B cell (primary cell): ENCODE measurements around the gene AGPAT1. TPM values are rescaled to one million over a fixed set of nuclear protein-coding genes. Genes with fewer than 3 reads are reported as not detected.

Source experiments
- ATAC-seq: fragments of 200-7000 bp; cut with Tn5 transposase; one replicate; pipeline ENCODE4 v1.10.0; 2021; ENCODE audit warnings: low read depth, mild to moderate bottlenecking, moderate number of reproducible peaks, moderate library complexity
- CTCF ChIA-PET: fragments of 350-600 bp; sonication (Branson Sonifier 250); formaldehyde crosslinking; loops from one replicate; lab custom pipeline; 2021; ENCODE audit warnings: antibody characterized with exemption, inconsistent platforms; lab: Charles Lee
- POLR2A ChIA-PET: fragments of 350-600 bp; sonication (Branson Sonifier 250); formaldehyde crosslinking; loops from one replicate; lab custom pipeline; 2021; ENCODE audit warnings: antibody characterized with exemption; lab: Charles Lee
- DNase-seq: peaks from one replicate; pipeline ENCODE4 v3.0.0; 2013
- H2AFZ ChIP-seq: 2 replicates; pipeline ENCODE4 v1.6.1; 2012; ENCODE audit warnings: mild to moderate bottlenecking, low read depth, low read length; ENCODE audit not compliant: insufficient read depth, poor library complexity, severe bottlenecking
- H3K27ac ChIP-seq, 2 donors: 1 replicate in 1 of 2; 2 replicates in 1 of 2; pipeline ENCODE4 v1.5.1; 2012 to 2013; ENCODE audit warnings: low read length in 2 of 2, mild to moderate bottlenecking in 2 of 2, moderate library complexity in 1 of 2
- H3K27me3 ChIP-seq, 4 experiments: fragments of 200-600 bp in 1 of 4; sonication (generic) in 1 of 4; replicated peaks in 1 of 4; 1 replicate in 2 of 4; 2 replicates in 2 of 4; pipeline versions ENCODE4 v1.6.1 to v1.7.0; 2013 to 2016; ENCODE audit warnings: low read length in 3 of 4, mild to moderate bottlenecking in 2 of 4, mixed read lengths in 1 of 4, moderate library complexity in 1 of 4; ENCODE audit not compliant: insufficient read depth in 4 of 4, control insufficient read depth in 3 of 4; ENCODE audit errors: control extremely low read depth in 1 of 4
- H3K36me3 ChIP-seq, 2 experiments: replicated peaks in 1 of 2; 1 replicate in 1 of 2; 2 replicates in 1 of 2; pipeline versions ENCODE4 v1.6.1 to v1.7.1; 2013; ENCODE audit warnings: low read length in 1 of 2; ENCODE audit not compliant: insufficient read depth in 2 of 2, control insufficient read depth in 1 of 2; ENCODE audit errors: control extremely low read depth in 1 of 2, extremely low read depth in 1 of 2
- H3K4me1 ChIP-seq, 2 donors: fragments of 200-600 bp in 1 of 2; sonication (generic) in 1 of 2; 1 replicate in 1 of 2; 2 replicates in 1 of 2; pipeline versions ENCODE4 v1.5.1 to v1.6.1; 2013 to 2017; ENCODE audit warnings: low read length in 2 of 2; ENCODE audit not compliant: control insufficient read depth in 2 of 2, insufficient read depth in 2 of 2
- H3K4me2 ChIP-seq: replicated peaks from 2 replicates; pipeline ENCODE3; 2012; ENCODE audit warnings: mild to moderate bottlenecking, low read depth, low read length; ENCODE audit not compliant: poor library complexity, severe bottlenecking
- H3K4me3 ChIP-seq, 5 experiments: fragments of 200-600 bp in 1 of 5; sonication (generic) in 1 of 5; 1 replicate in 3 of 5; 2 replicates in 2 of 5; pipeline versions ENCODE4 v1.5.1 to v1.7.0; 2011 to 2016; ENCODE audit warnings: low read length in 4 of 5, mild to moderate bottlenecking in 4 of 5, low read depth in 2 of 5, control low read depth in 1 of 5, moderate library complexity in 1 of 5; ENCODE audit not compliant: insufficient read depth in 1 of 5; ENCODE audit errors: control extremely low read depth in 1 of 5, extremely low read depth in 1 of 5
- H3K79me2 ChIP-seq: fragments of 200-600 bp; sonication (generic); one replicate; pipeline ENCODE4 v1.6.0; 2016; ENCODE audit warnings: low read length; ENCODE audit not compliant: control insufficient read depth, insufficient read depth
- H3K9ac ChIP-seq: fragments of 200-600 bp; sonication (generic); 2 replicates; pipeline ENCODE4 v1.6.1; 2017; ENCODE audit warnings: mild to moderate bottlenecking, low read length, moderate library complexity
- H3K9me3 ChIP-seq, 3 donors: one replicate each; pipeline versions ENCODE4 v1.6.1 to v1.7.1; 2013; ENCODE audit warnings: low read length in 2 of 3; ENCODE audit not compliant: control insufficient read depth in 2 of 3, insufficient read depth in 1 of 3; ENCODE audit errors: control extremely low read depth in 1 of 3
- H4K20me1 ChIP-seq: 2 replicates; pipeline ENCODE4 v1.6.0; 2012; ENCODE audit warnings: mild to moderate bottlenecking, low read length; ENCODE audit not compliant: insufficient read depth, control insufficient read depth, poor library complexity, severe bottlenecking
- H3K27ac Mint-ChIP-seq: one replicate; pipeline ENCODE4 v1.8.0; 2021; ENCODE audit warnings: mixed read lengths
- H3K27me3 Mint-ChIP-seq: one replicate; pipeline ENCODE4 v1.8.0; 2021; ENCODE audit warnings: mixed read lengths
- H3K4me1 Mint-ChIP-seq: one replicate; pipeline ENCODE4 v1.8.0; 2021; ENCODE audit warnings: mixed read lengths
- H3K4me3 Mint-ChIP-seq: one replicate; pipeline ENCODE4 v1.8.0; 2021; ENCODE audit warnings: mixed read lengths
- H3K9me3 Mint-ChIP-seq: one replicate; pipeline ENCODE4 v1.8.0; 2022; ENCODE audit warnings: mixed read lengths; ENCODE audit not compliant: insufficient read depth
- EZH2 ChIP-seq: IDR thresholded peaks from 2 replicates; pipeline ENCODE4 v1.6.1; 2012; ENCODE audit warnings: borderline replicate concordance, low read depth, mild to moderate bottlenecking, moderate library complexity, low read length; ENCODE audit not compliant: insufficient read depth, poor library complexity, severe bottlenecking
- WGBS: methylation state at CpG from one replicate; pipeline ENCODE4 v1.1.5; 2013; ENCODE audit warnings: missing lambda C conversion rate; ENCODE audit not compliant: insufficient coverage; 5-methylcytosine and 5-hydroxymethylcytosine counted together
- intact Hi-C: fragments of 100-400 bp; cut with micrococcal nuclease; formaldehyde crosslinking; loops from one replicate; pipeline ENCODE4 v1.10.0; 2022
- polyA plus RNA-seq: library from polyadenylated mRNA; depleted of rRNA; stranded (reverse); fragments of >200 nt; gene quantifications from 2 replicates; pipeline ENCODE4 v1.2.3, GENCODE V29; 2012
- total RNA-seq, 2 donors: library from RNA; stranded (reverse); fragments of 120-200 nt in 1 of 2; gene quantifications; 1 replicate in 1 of 2; 2 replicates in 1 of 2; pipeline versions ENCODE4 v1.2.3 to v1.2.4, GENCODE V29; 2013 to 2022
- TF ChIP-seq, protein P1 (sequence below): fragments of 200-600 bp; IDR thresholded peaks from one replicate; pipeline ENCODE4 v1.8.0; 2022; ENCODE audit warnings: antibody characterized with exemption, mild to moderate bottlenecking

Gene AGPAT1
- total and polyA plus RNA-seq, 2 donors (not counting 1 experiment from before 2014, with no cell fraction given), result 29.8 to 37.1 TPM

DNA sequence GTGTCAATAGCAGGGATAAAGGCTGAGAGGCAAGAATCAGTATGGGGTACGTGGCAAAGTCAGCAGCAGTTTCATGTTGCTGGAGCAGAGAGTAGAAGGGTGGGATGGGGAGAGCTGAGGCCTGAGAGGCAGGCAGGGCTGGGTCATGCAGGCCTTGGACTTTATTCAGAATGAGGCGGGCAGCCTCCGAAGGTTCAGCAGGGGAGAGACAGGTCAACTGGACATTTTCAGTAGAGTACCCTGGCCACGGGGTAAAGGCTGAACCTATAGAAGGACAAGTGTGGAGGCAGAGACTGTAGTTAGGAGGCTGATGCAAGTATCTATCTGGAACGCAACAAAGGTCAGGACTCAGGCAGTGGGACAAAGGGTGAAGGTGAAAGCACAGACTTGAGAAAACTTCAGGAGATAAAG is 34.3 kb upstream of the AGPAT1 start:
- Histone ChIP-seq H3K36me3 (no peaks in the 10 kb centered on the region), H3K27me3 (no peaks in the 10 kb centered on the region), H3K9ac (no peak overlapping the region), H3K9me3 (no peaks in the 10 kb centered on the region), H3K27ac (no peak overlapping the region), H3K79me2 (no peaks in the 10 kb centered on the region), H3K4me1 (peaks cover 0 to 6% of the 10 kb centered on the region in 2 donors), H3K4me2 (no peak overlapping the region), H2AFZ (no peak overlapping the region), H4K20me1 (no peaks in the 10 kb centered on the region), H3K4me3 (no peak overlapping the region)
- TF ChIP-seq EZH2, result no peak
- TF ChIP-seq, protein P1, sequence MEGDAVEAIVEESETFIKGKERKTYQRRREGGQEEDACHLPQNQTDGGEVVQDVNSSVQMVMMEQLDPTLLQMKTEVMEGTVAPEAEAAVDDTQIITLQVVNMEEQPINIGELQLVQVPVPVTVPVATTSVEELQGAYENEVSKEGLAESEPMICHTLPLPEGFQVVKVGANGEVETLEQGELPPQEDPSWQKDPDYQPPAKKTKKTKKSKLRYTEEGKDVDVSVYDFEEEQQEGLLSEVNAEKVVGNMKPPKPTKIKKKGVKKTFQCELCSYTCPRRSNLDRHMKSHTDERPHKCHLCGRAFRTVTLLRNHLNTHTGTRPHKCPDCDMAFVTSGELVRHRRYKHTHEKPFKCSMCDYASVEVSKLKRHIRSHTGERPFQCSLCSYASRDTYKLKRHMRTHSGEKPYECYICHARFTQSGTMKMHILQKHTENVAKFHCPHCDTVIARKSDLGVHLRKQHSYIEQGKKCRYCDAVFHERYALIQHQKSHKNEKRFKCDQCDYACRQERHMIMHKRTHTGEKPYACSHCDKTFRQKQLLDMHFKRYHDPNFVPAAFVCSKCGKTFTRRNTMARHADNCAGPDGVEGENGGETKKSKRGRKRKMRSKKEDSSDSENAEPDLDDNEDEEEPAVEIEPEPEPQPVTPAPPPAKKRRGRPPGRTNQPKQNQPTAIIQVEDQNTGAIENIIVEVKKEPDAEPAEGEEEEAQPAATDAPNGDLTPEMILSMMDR, result no peak
- H3K4me3 Mint-ChIP-seq, result no peak overlapping the region
- ChIA-PET POLR2A (no interaction called here), CTCF (no interaction called here)
- H3K9me3 Mint-ChIP-seq, result no peaks in the 10 kb centered on the region
- no peak for ATAC-seq
- intact Hi-C loops, result no loop called here
- peaks cover 13% of the 10 kb centered on the region for H3K4me1 Mint-ChIP-seq
- H3K27me3 Mint-ChIP-seq, result no peaks in the 10 kb centered on the region
- WGBS, result 91% methylated on average over 5 of the region's 5 CpGs
- H3K27ac Mint-ChIP-seq, result no peak overlapping the region
- no peak for DNase-seq

DNA sequence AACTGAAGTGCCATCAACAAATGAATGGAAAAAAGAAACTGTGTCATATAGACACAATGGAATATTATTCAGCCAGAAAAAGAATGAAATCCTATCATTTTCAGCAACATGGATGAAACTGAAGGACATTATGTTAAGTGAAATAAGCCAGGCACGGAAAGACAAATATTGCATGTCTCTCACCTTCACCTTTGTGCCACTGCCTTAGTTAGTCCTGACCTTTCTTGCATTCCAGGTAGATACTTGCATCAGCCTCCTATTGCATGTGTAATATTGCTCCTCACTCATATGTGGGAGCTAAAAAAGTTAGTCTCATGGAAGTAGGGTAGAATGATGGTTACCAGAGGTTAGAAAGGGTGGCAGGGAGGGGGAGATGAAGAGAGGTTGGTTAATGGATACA is 33.1 kb upstream of the AGPAT1 start:
- intact Hi-C loops, result no loop called here
- no peak for ATAC-seq

More for the DNA sequence above, 33.1 kb upstream of the AGPAT1 start:
- H3K36me3 ChIP-seq, result no peaks in the 10 kb centered on the region
- no peak for DNase-seq
- no peak overlapping the region for H3K27ac ChIP-seq
- no CpG with 5 or more reads among the region's 1 CpG for WGBS
- H3K9ac ChIP-seq, result no peak overlapping the region
- no peaks in the 10 kb centered on the region for H3K79me2 ChIP-seq
- peaks cover 0 to 3% of the 10 kb centered on the region in 2 donors for H3K4me1 ChIP-seq
- Mint-ChIP-seq H3K27ac (no peak overlapping the region), H3K4me3 (no peak overlapping the region), H3K27me3 (peaks cover 8% of the 10 kb centered on the region), H3K9me3 (no peaks in the 10 kb centered on the region), H3K4me1 (peaks cover 9% of the 10 kb centered on the region)
- H3K4me2 ChIP-seq, result no peak overlapping the region
- POLR2A ChIA-PET, result interaction anchor here (0.6 kb wide), 1 partner anchor 1109 kb away, joined by 5 read pairs; the partner anchor contains the start of gene ZBTB22
- CTCF ChIA-PET, result no interaction called here
- H3K9me3 ChIP-seq, result no peaks in the 10 kb centered on the region
- no peaks in the 10 kb centered on the region for H4K20me1 ChIP-seq
- no peak overlapping the region for H2AFZ ChIP-seq
- no peak for TF ChIP-seq EZH2
- TF ChIP-seq, protein P1, result no peak
- H3K27me3 ChIP-seq, result peaks cover 0 to 3% (median 0%) of the 10 kb centered on the region in 4 experiments
- H3K4me3 ChIP-seq, result no peak overlapping the region
